Stimulated activated CD8-positive, alpha-beta memory T cell treated with anti-CD3 and anti-CD28 coated beads, Interleukin-4, amount 100 ng/mL, for 1 hour (primary cell): ENCODE results near the gene MDC1.
"Not testable (repeated sequence)": the region's sequence is repeated elsewhere in the genome, so short reads cannot be mapped to it uniquely, and the experiment has no call there.

Source experiments
- DNase-seq, 2 donors: peaks; one replicate each; pipeline ENCODE4 v3.0.0-alpha.2; 2020; ENCODE audit warnings: low read depth in 2 of 2, low spot score in 1 of 2

MDC1 gene

GRCh38 chr6:30717129-30717844, at the start of gene MDC1:
MDC1 (minus strand) TSS chr6:30717281; CDS start chr6:30715175, 2,106 bp downstream.
- DNase-seq, result peak; percentile 93 to 98

- no peak for DNase-seq
Measured at GRCh38 chr6:30766461-30767157, 49.5 kb upstream of the MDC1 start.

GRCh38 chr6:30765495-30765894, 48.4 kb upstream of the MDC1 start:
- DNase-seq, result not testable (repeated sequence)

- not testable (repeated sequence) for DNase-seq
Measured at GRCh38 chr6:30764490-30765043, 47.5 kb upstream of the MDC1 start.

- no peak for DNase-seq
Measured at GRCh38 chr6:30763618-30764489, 46.8 kb upstream of the MDC1 start.

GRCh38 chr6:30763155-30763617, 46.1 kb upstream of the MDC1 start:
- DNase-seq, result no peak

- DNase-seq, result no peak
Measured at GRCh38 chr6:30761791-30762429, 44.8 kb upstream of the MDC1 start.

GRCh38 chr6:30760549-30760948, 43.5 kb upstream of the MDC1 start:
- no peak for DNase-seq

- no peak for DNase-seq
Measured at GRCh38 chr6:30759575-30760239, 42.6 kb upstream of the MDC1 start.

GRCh38 chr6:30757261-30757904, 40.3 kb upstream of the MDC1 start:
- DNase-seq, result no peak

GRCh38 chr6:30756405-30757003, 39.4 kb upstream of the MDC1 start:
- not testable (repeated sequence) for DNase-seq

GRCh38 chr6:30754631-30755030, 37.5 kb upstream of the MDC1 start:
- DNase-seq, result no peak

- DNase-seq, result no peak
Measured at GRCh38 chr6:30752157-30752927, 35.3 kb upstream of the MDC1 start.

GRCh38 chr6:30750379-30750668, 33.2 kb upstream of the MDC1 start:
- no peak for DNase-seq

GRCh38 chr6:30749554-30750378, 32.7 kb upstream of the MDC1 start:
- DNase-seq, result no peak

GRCh38 chr6:30748851-30749540, 31.9 kb upstream of the MDC1 start:
- DNase-seq, result no peak
